Naive thymus-derived CD4-positive, alpha-beta T cell (primary cell): ENCODE results near the gene ABR. TPM values are rescaled to one million over a fixed set of nuclear protein-coding genes. Genes with fewer than 3 reads are reported as not detected.

ENCODE experiments used
- ATAC-seq: fragments of 150-1000 bp; cut with Tn5 transposase; 2 replicates; pipeline ENCODE4 v1.10.0; 2021; ENCODE audit warnings: mild to moderate bottlenecking, moderate library complexity
- CTCF ChIA-PET: fragments of 350-600 bp; sonication (Branson Sonifier 250); formaldehyde crosslinking; loops from one replicate; lab custom pipeline; 2021; ENCODE audit warnings: antibody characterized with exemption; lab: Charles Lee
- POLR2A ChIA-PET: fragments of 350-600 bp; sonication (Branson Sonifier 250); formaldehyde crosslinking; loops from one replicate; lab custom pipeline; 2021; ENCODE audit warnings: antibody characterized with exemption, inconsistent platforms; lab: Charles Lee
- DNase-seq, 9 donors: peaks; one replicate each; pipeline versions ENCODE4 v3.0.0 to v3.0.0-alpha.2; 2020 to 2022; ENCODE audit warnings: mixed read lengths in 1 of 9
- H3K27ac ChIP-seq: one replicate; pipeline ENCODE4 v1.7.0; 2013; ENCODE audit warnings: mild to moderate bottlenecking, low read depth, low read length, moderate library complexity
- H3K27me3 ChIP-seq, 2 donors: one replicate each; pipeline ENCODE4 v1.7.0; 2013; ENCODE audit warnings: low read length in 2 of 2, mild to moderate bottlenecking in 2 of 2, moderate library complexity in 2 of 2; ENCODE audit not compliant: control insufficient read depth in 2 of 2, insufficient read depth in 2 of 2
- H3K36me3 ChIP-seq, 3 experiments: 1 replicate in 2 of 3; 2 replicates in 1 of 3; pipeline ENCODE4 v1.7.0; 2013; ENCODE audit warnings: low read length in 3 of 3, mild to moderate bottlenecking in 3 of 3, moderate library complexity in 1 of 3; ENCODE audit not compliant: insufficient read depth in 3 of 3, control insufficient read depth in 2 of 3
- H3K4me1 ChIP-seq, 2 donors: one replicate each; pipeline ENCODE4 v1.7.0; 2013; ENCODE audit warnings: low read length in 2 of 2, mild to moderate bottlenecking in 2 of 2, moderate library complexity in 1 of 2; ENCODE audit not compliant: control insufficient read depth in 2 of 2, insufficient read depth in 2 of 2
- H3K4me3 ChIP-seq: 2 replicates; pipeline ENCODE4 v1.7.0; 2013; ENCODE audit warnings: mild to moderate bottlenecking, low read length
- H3K9me3 ChIP-seq, 3 experiments: 1 replicate in 2 of 3; 2 replicates in 1 of 3; pipeline ENCODE4 v1.7.0; 2013; ENCODE audit warnings: low read length in 3 of 3; ENCODE audit not compliant: control insufficient read depth in 2 of 3
- H3K27ac Mint-ChIP-seq, 9 donors: one replicate each; pipeline ENCODE4 v1.8.0; 2020 to 2022; ENCODE audit warnings: mixed read lengths in 9 of 9, mild to moderate bottlenecking in 8 of 9, moderate library complexity in 5 of 9, inconsistent platforms in 2 of 9
- H3K27me3 Mint-ChIP-seq, 5 donors: one replicate each; pipeline ENCODE4 v1.8.0; 2021 to 2022; ENCODE audit warnings: mixed read lengths in 5 of 5, mild to moderate bottlenecking in 1 of 5
- H3K36me3 Mint-ChIP-seq, 5 donors: one replicate each; pipeline ENCODE4 v1.8.0; 2020 to 2022; ENCODE audit warnings: mixed read lengths in 5 of 5, mild to moderate bottlenecking in 3 of 5, inconsistent platforms in 1 of 5
- H3K4me1 Mint-ChIP-seq, 7 donors: one replicate each; pipeline ENCODE4 v1.8.0; 2020 to 2022; ENCODE audit warnings: mixed read lengths in 7 of 7, mild to moderate bottlenecking in 3 of 7, inconsistent platforms in 1 of 7
- H3K4me3 Mint-ChIP-seq, 10 donors: one replicate each; pipeline ENCODE4 v1.8.0; 2020 to 2022; ENCODE audit warnings: mild to moderate bottlenecking in 10 of 10, mixed read lengths in 10 of 10, moderate library complexity in 6 of 10, inconsistent platforms in 2 of 10
- H3K9me3 Mint-ChIP-seq, 11 donors: one replicate each; pipeline ENCODE4 v1.8.0; 2020 to 2022; ENCODE audit warnings: mixed read lengths in 11 of 11, mild to moderate bottlenecking in 4 of 11, inconsistent platforms in 1 of 11, moderate library complexity in 1 of 11
- intact Hi-C, 2 donors: fragments of 100-400 bp; cut with micrococcal nuclease; formaldehyde crosslinking; loops; one replicate each; pipeline ENCODE4 v1.15.1; 2023
- polyA plus RNA-seq, 2 donors: library from polyadenylated mRNA; unstranded; fragments of 300-500 nt; fragmentation: Illumina TruSeq; gene quantifications; one replicate each; pipeline ENCODE4 v1.2.3, GENCODE V29; 2021
- total RNA-seq, 6 experiments: library from RNA in 5 of 6; stranded (reverse) in 5 of 6; gene quantifications; 1 replicate in 5 of 6; 2 replicates in 1 of 6; pipeline ENCODE4 v1.2.3 and lab custom pipeline; 2021 to 2026

ABR gene
- total and polyA plus RNA-seq, 7 experiments from 2014 or later, result 13.1 to 152 (median 139) TPM

GRCh38 chr17:1197379-1197778, 17.6 kb upstream of the ABR start:
- ChIA-PET POLR2A (no interaction called here), CTCF (interaction anchor here (1.0 to 1.8 kb wide), 2 partner anchors 11 to 17 kb away, joined by 3 to 11 read pairs; no protein-coding TSS in a partner anchor)
- DNase-seq (no peak), ATAC-seq (peak; percentile 12)
- no peaks in the 10 kb centered on the region for H3K36me3 ChIP-seq
- H3K4me3 Mint-ChIP-seq, result peak overlapping the region in 4 of 10 donors; percentile 58 to 65 (median 62)
- peaks cover 32 to 53% (median 44%) of the 10 kb centered on the region in 7 donors for H3K4me1 Mint-ChIP-seq
- H3K4me3 ChIP-seq, result peak overlapping the region; percentile 25
- H3K9me3 Mint-ChIP-seq, result peaks cover 0 to 2% (median 0%) of the 10 kb centered on the region in 11 donors
- peak overlapping the region in 7 of 9 donors; percentile 28 to 87 (median 52) for H3K27ac Mint-ChIP-seq
- peaks cover 26 to 54% of the 10 kb centered on the region in 2 donors for H3K4me1 ChIP-seq
- intact Hi-C loops, result no loop called here
- H3K36me3 Mint-ChIP-seq, result no peaks in the 10 kb centered on the region
- no peaks in the 10 kb centered on the region for H3K27me3 ChIP-seq
- H3K9me3 ChIP-seq, result no peaks in the 10 kb centered on the region
- no peak overlapping the region for H3K27ac ChIP-seq
- H3K27me3 Mint-ChIP-seq, result no peaks in the 10 kb centered on the region

DNA sequence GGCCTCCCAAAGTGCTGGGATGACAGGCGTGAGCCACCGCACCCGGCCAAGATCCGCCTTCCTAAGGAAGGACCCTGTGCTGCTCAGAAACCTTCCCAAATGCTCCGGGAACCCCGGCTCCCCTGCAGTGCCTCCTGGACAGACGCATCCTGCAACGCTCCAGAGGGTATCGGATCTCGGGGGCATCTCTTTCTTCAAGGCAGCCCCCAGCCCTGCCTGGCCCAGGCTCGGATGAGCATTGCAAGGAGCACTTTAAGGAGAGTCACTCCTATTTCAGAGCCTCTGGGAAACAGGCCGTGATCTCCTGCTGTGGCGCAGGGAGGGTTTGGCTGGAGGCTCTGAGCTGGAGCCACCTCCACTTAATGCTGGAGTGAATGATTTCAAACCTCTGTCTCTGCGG, 17.2 kb upstream of the ABR start:
- ATAC-seq (no peak), DNase-seq (no peak)
- Mint-ChIP-seq H3K36me3 (no peaks in the 10 kb centered on the region), H3K27ac (peak overlapping the region in 1 of 9 donors; percentile 63), H3K9me3 (peaks cover 0 to 2% (median 0%) of the 10 kb centered on the region in 11 donors), H3K4me3 (no peak overlapping the region), H3K4me1 (peaks cover 27 to 48% (median 40%) of the 10 kb centered on the region in 7 donors), H3K27me3 (no peaks in the 10 kb centered on the region)
- Histone ChIP-seq H3K36me3 (no peaks in the 10 kb centered on the region), H3K9me3 (no peaks in the 10 kb centered on the region), H3K4me3 (no peak overlapping the region), H3K27me3 (no peaks in the 10 kb centered on the region), H3K4me1 (peaks cover 26 to 49% of the 10 kb centered on the region in 2 donors), H3K27ac (no peak overlapping the region)
- ChIA-PET CTCF (interaction anchor here (1.0 to 1.8 kb wide), 2 partner anchors 11 to 18 kb away, joined by 3 to 11 read pairs; no protein-coding TSS in a partner anchor), POLR2A (no interaction called here)
- intact Hi-C loops, result no loop called here

GRCh38 chr17:1192911-1193699, 13.3 kb upstream of the ABR start:
- ATAC-seq (no peak), DNase-seq (no peak)
- no peaks in the 10 kb centered on the region for H3K9me3 Mint-ChIP-seq
- H3K27ac Mint-ChIP-seq, result no peak overlapping the region
- H3K36me3 Mint-ChIP-seq, result no peaks in the 10 kb centered on the region
- H3K4me3 Mint-ChIP-seq, result peak overlapping the region in 1 of 10 donors; percentile 38
- Histone ChIP-seq H3K27me3 (no peaks in the 10 kb centered on the region), H3K4me3 (no peak overlapping the region), H3K27ac (no peak overlapping the region), H3K36me3 (no peaks in the 10 kb centered on the region), H3K4me1 (peaks cover 11 to 12% of the 10 kb centered on the region in 2 donors), H3K9me3 (no peaks in the 10 kb centered on the region)
- peaks cover 0 to 14% (median 0%) of the 10 kb centered on the region in 5 donors for H3K27me3 Mint-ChIP-seq
- POLR2A ChIA-PET, result interaction anchor here (0.5 to 0.7 kb wide), 3 partner anchors 27 to 133 kb away, joined by 3 to 4 read pairs (median 3); no protein-coding TSS in a partner anchor
- CTCF ChIA-PET, result interaction anchor here (0.8 to 1.5 kb wide), 3 partner anchors 12 to 70 kb away, joined by 3 to 4 read pairs (median 4); no protein-coding TSS in a partner anchor
- intact Hi-C loops, result no loop called here
- peaks cover 7 to 21% (median 15%) of the 10 kb centered on the region in 7 donors for H3K4me1 Mint-ChIP-seq

GRCh38 chr17:1190751-1191331, 11.1 kb upstream of the ABR start:
- no peak overlapping the region for H3K4me3 ChIP-seq
- H3K27me3 ChIP-seq, result no peaks in the 10 kb centered on the region
- CTCF ChIA-PET, result interaction anchor here (1.2 kb wide), 1 partner anchor 9 kb away, joined by 3 read pairs; no protein-coding TSS in a partner anchor
- H3K4me1 Mint-ChIP-seq, result peaks cover 3 to 14% (median 6%) of the 10 kb centered on the region in 7 donors
- H3K27ac Mint-ChIP-seq, result no peak overlapping the region
- no peaks in the 10 kb centered on the region for H3K36me3 ChIP-seq
- ATAC-seq (no peak), DNase-seq (no peak)
- no peak overlapping the region for H3K27ac ChIP-seq
- intact Hi-C loops, result no loop called here
- no peaks in the 10 kb centered on the region for H3K36me3 Mint-ChIP-seq
- no peak overlapping the region for H3K4me3 Mint-ChIP-seq
- POLR2A ChIA-PET, result no interaction called here
- peaks cover 0 to 2% (median 0%) of the 10 kb centered on the region in 11 donors for H3K9me3 Mint-ChIP-seq
- peaks cover 0 to 7% of the 10 kb centered on the region in 2 donors for H3K4me1 ChIP-seq
- H3K27me3 Mint-ChIP-seq, result peaks cover 0 to 16% (median 0%) of the 10 kb centered on the region in 5 donors
- H3K9me3 ChIP-seq, result no peaks in the 10 kb centered on the region

GRCh38 chr17:1188812-1189504, 9.2 kb upstream of the ABR start:
- Mint-ChIP-seq H3K36me3 (no peaks in the 10 kb centered on the region), H3K4me3 (no peak overlapping the region), H3K27me3 (peaks cover 0 to 19% (median 0%) of the 10 kb centered on the region in 5 donors), H3K27ac (peak overlapping the region in 1 of 9 donors; percentile 80), H3K4me1 (peaks cover 3 to 14% (median 6%) of the 10 kb centered on the region in 7 donors), H3K9me3 (peaks cover 0 to 2% (median 0%) of the 10 kb centered on the region in 11 donors)
- no peaks in the 10 kb centered on the region for H3K27me3 ChIP-seq
- ChIA-PET POLR2A (interaction anchor here (1.0 kb wide), 1 partner anchor 66 kb away, joined by 3 read pairs; no protein-coding TSS in a partner anchor), CTCF (interaction anchor here (0.7 to 9.1 kb wide), 4 partner anchors 10 to 73 kb away, joined by 3 to 74 read pairs (median 6); no protein-coding TSS in a partner anchor)
- intact Hi-C loops, result no loop called here
- H3K27ac ChIP-seq, result no peak overlapping the region
- no peaks in the 10 kb centered on the region for H3K36me3 ChIP-seq
- DNase-seq (no peak), ATAC-seq (peak; percentile 39)
- H3K9me3 ChIP-seq, result no peaks in the 10 kb centered on the region
- no peak overlapping the region for H3K4me3 ChIP-seq
- peaks cover 0 to 7% of the 10 kb centered on the region in 2 donors for H3K4me1 ChIP-seq
